Inflammatory macrophage treated with lipopolysaccharide for 4 hours (primary cell): ENCODE data around the gene OR52N1.
A peak's percentile ranks its signal among the peaks of the same experiment; 100 is the strongest.

Source experiments
- DNase-seq: peaks from one replicate; pipeline ENCODE4 v3.0.0-alpha.2; 2020

The OR52N1 gene

DNA sequence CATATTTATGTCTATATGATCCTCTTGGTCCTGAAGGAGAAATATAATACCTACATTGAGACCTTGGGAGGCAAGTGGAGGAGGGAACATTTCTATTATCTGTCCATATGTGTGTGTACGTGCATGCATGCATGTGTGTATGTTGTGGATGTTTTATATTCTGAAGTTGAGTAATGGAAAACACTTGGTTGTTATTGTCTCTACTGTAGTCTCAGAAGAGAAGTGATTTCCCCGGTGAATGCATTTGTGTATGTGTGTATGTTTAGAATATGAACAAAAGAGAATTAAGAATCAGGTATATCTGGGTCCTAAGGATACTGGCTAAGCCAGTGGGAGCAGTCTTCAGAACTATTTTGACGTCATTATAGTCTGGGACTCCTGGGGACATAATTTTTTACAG lies at the start of gene OR52N1:
Gene OR52N1 (minus strand): TSS at position 101 of the 400 bp plus-strand sequence. CDS start 2,449 bp downstream, outside the sequence.
- no peak for DNase-seq

DNA sequence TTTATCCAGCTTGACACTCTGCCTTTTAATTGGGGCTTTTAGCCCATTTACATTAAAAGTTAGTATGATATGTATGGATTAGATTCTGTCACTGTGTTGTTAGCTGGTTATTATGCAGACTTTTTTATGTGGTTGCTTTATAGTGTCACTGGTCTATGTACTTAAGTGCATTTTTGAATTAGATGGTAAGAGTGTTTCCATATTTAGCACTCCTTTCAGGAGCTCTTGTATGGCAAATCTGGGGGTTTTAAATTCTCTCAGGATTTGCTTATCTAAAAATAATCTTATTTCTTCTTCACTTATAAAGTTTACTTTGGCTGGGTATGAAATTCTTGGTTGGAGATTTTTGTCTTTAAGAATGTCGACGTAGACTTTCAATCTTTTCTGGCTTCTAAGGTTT lies 46.6 kb upstream of the OR52N1 start:
- no peak for DNase-seq

DNA sequence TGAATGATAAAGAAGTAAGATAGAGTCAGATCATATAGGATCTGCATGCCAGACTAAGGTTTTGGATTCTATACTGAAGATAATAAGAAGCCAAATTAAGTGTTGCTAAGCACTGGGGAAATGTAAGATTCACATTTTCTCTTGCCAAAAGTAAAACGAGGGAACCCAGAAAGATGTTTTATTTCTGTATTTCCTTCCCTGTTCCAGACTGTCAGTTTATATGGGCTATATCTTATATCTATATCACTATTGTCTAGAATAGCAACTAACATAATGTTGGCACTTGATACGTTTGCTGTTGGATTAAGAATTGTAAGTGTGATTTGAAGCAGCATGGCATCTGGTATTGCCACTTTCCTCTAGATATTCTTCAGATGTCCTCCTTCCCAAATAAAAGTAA lies 42.4 kb upstream of the OR52N1 start:
- no peak for DNase-seq

DNA sequence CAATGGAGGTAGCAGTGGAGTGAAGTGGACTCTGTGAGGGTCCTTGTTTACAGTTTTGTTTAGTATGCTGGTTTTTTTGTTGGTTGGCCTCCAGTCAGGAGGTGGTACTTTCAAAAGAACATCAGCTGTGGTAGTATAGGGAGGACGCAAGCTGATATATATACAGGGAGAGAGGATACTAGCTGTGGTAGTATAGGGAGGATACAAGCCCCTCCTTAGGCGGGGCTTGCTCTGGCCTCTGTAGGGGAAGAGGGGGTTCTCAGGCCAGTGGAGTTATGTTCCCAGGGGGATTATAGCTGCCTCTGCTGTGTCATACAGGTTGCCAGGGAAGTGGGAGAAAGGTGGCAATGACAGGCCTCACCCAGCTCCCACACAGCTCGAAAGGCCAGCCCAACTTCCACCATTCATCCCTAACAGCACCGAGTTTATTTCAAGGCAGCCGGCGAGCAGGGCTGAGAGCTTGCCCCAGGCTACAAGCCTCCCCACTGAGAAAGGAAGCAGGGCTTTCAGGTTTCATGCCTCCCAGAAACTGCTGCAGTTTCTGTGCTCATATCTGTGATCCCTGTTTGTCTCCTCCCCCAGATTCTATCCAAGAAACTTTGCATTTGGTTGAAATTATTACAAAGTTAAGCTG lies 40.2 kb upstream of the OR52N1 start:
- DNase-seq: no peak

DNA sequence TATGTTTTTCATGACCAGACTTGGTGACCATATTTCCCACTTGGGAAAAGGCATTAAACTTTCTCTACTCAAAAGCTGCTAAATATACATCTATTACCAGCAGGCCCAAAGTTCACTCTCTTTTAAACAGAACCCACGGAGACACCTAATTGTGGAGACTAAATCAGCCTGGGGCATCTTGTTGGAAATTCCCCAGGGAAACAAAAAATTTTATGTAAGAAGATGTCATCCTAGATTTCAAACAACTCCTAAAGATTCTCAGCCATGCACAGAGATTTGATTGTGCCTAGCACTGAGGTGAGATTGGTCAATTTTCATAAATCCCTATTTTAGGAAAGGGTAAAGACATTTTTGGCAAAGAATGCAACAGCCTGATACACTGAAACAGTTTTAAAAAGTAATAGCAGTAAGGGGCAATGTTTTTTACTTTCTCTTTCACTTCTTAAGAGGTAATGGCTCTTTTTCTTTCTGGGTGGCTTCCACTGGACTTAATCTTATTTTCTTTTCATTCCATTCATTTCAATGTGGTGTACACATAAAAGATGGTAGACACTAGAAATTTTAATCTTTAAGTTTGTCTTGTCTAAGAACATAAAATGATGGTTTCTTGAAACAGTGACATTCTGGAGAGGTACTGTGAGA lies 27.3 kb upstream of the OR52N1 start:
- DNase-seq: peak; percentile 32

DNA sequence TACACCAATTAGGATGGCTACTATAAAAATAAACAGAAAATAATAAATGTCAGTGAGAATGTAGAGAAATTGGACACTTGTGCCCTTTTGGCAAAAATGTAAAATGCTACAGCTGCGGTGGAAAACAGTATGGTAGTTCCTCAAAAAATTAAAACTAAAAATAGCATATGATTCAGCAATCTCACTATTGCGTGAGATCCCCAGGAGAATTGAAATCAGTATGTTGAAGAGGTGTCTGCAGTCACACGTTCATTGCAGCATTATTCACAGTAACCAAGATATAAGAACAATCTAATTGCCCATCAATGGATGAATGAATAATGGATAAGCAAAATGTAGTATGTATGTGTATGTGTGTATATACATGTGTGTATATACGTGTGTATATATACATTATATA lies 24.5 kb upstream of the OR52N1 start:
- DNase-seq: peak; percentile 82

DNA sequence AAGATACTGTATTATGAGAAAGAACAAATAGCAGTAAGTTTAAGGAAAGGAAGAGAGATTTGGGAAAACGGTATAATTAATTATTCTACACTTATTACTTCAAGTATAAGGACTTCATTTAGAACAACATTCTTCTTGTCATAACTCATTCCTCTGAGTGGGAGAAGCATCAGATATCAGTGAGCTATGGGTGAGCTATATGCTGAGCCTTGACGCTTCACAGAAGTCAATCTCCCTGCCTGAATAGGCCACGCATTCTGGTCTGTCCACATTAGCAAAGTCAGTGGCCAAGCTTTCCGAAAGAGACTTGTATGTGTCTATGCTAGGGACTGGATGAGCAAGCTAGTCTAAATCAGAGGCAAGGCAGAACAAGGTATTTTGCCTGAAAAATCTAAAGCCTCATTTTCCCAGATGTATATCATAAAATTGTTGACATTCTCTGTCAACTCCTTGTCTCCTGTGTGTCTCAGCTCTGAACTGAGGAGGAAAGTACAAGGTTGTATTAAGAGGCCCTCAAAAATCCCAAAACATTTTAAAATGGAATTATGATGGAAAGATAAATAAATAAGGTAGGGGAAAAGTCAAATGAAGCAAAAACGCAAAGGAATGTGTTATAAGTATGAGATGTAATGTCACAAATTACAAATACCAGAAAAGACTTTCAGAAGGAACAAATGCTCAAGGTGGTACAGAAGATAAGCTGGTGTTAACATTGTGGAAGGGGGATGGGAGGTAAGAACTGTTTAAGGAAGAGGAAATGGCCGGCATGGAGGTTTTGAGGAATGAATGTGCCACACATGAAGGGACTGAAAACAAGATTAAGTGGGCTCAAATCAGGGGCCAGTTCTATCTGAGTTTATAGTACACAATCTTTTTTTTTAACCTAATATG lies 19.1 kb upstream of the OR52N1 start:
- no peak for DNase-seq

DNA sequence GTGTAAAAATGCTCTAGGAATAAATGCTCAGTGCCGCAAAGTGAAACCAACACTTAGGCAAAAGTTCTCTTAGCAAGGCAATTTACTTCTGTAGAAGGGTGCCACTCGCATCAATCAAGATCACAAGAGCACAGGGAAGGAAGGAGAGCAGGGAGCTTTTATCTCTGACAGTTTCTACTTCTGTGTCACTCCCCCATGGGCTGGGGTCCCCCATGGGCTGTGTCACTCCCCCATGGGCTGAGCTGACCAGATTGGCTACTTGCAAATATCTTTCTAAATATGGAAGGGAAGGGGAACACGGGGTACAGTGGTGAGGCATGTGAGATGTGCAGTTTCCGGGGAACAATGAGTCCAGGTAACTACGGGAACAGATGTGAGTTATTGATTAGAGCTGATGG lies 18.1 kb upstream of the OR52N1 start:
- DNase-seq: peak; percentile 29

DNA sequence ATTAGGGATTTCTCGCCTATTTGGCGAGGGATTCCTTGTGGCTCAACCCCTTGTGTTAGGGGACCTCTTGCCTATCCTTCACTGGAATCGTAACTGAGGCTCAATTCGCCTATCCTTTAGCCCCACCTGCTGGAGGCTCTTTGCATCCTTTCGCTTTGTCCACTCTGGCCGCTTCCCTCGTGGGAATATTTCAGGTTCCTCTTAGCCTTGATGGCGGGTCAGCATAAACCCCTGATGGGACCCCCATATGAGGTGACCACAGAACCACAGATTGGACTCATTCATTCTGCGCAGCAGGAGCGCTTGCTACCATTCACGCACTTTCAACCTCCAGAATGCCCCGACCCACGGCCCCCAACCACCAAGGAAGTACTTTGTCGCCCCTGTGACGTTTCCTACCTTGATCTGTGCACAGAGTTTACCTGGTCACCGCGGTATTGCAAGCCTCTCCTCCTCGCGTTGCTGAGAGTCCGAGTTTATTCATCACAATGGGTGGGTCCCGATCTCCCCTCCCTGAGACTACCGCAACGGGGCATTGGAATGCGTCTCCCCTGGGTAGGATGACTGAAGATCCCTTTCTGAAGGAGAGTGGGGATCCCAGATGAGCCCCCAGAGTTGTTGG lies 17.5 kb upstream of the OR52N1 start, which contains the start of gene OR52N2:
Gene OR52N2 (plus strand): TSS at position 425 of the 622 bp plus-strand sequence. CDS start 11,412 bp downstream, outside the sequence.
- DNase-seq: peak; percentile 76

DNA sequence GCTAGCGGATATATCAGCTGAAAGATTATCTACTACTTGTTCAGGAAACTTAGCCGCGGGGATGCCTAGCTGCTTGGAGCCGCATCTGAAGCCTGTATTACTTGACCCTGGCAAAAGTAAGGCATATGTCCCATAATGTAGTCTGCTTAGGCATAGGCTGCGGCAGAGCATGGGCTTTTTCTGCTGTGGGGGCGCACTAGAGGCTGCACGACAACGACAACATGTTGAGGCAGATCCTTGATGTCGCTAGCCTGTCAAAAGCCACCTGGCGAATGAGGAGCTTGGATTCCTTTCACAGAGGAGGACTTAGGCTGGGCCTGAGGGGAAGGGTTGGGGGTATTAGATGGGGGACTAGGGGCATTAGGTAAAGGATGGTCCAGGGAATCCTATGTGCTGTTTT lies 16.5 kb upstream of the OR52N1 start:
- no peak for DNase-seq

DNA sequence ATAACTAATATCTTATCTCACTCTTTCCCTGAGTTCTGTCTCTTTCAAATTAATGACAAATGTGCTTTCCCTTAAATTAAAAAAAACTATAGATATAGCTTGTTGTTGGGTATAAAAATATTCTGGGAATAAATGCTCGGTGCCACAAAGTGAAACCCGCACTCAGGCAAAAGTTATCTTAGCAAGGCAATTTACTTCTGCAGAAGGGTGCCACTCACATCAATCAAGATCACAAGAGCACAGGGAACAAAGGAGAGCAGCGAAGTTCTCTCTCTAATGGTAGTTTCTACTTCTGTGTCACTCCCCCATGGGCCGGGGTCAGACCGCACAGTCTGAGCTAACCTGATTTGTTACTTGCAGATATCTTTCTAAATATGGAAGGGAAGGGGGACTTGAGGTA lies 12.9 kb upstream of the OR52N1 start:
- no peak for DNase-seq

DNA sequence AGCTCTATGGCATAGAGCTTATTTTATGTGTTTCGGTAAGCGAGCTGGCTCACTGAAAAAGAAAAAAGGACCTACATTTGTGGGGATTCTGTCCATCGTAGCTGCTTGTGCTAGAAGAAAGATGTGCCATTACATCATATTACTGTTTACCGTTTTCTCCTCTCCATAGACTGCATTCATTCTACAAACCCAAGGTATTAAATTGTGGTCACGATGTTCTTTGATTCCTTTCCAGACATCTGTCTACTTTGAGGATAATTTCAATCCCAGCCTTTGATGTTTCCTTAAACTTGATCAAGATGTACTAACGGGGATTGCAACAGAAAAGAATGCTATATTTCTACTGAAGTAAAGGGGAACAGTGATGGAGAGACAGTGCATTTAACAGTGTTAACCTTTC lies 5.5 kb upstream of the OR52N1 start:
- DNase-seq: no peak

DNA sequence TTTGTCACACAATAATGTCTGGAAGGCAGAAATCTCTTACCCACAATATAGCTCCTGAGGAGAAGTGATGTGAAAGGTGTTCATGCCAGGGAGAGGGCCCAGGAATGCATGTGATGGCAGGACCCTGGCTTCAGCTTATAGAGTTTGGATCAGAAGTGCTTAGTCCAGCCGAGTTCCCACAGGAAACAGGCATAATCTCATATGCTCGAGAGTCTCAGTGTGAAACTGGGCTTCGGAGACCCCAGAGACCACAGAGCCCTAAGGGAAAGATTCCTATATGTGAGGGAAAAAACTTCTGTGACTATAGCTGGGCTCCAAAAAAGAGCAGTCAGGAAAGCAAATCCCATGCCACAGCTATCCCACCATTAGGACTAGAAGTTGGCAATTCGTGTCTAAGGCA lies 7.8 kb downstream of the OR52N1 start, which contains the start of gene OR52N5:
Gene OR52N5 (minus strand): TSS at position 101 of the 400 bp plus-strand sequence. CDS start 4,721 bp downstream, outside the sequence.
- no peak for DNase-seq

DNA sequence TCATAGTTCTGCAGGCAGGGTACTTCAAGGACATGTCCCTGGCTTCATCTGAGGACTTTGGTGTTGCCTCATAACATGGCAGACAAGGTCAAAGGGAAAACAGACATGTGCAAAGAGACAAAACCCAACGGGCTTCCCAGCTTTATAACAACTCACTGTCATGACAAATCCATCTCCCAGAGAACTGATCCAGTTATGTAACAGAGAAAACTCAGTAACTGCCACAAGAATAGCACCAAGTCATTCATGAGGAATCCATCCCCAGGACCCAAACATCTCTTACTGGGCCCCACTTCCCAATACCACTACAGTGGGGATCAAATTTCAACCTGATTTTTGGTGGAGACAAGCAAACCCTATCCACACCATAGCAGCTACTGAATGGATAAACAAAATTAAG lies 24.0 kb downstream of the OR52N1 start:
- no peak for DNase-seq

DNA sequence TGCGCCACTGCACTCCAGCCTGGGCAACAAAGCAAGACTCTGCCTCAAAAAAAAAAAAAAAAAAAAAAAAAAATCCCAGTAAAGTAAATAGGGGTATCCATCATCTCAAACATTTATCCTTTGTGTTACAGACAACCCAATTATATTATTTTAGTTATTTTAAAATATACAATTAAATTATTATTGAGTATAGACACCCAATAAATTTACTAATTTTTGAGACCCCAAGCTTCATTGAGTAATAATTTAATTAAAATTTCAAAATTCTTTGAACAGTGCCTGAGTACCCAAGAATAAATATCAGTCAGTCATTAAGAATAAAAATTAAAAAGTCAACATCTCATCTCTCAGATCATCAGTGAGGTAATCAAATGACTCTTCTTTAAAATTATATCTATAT lies 37.1 kb downstream of the OR52N1 start, which contains the start of gene OR52N4:
Gene OR52N4 (plus strand): TSS at position 301 of the 400 bp plus-strand sequence. CDS start 498 bp downstream, outside the sequence.
- no peak for DNase-seq

DNA sequence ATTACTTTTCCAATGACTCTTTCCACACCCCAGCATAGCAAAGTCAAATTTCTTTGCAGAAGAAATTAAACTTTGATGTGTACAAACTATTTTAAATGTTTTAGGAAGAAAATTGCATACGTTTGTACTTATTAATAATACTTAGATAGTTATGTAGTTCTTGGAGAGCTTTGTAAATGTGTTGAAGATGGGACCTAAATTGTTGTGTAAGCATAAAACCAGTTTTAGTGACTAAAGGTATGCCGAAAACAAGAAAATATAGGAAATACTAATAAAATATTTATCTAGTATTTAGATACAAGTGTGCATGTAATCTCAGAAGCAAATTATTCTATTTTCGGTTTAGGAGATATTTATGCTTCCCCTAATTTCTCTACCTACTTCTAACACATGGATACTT lies 41.2 kb downstream of the OR52N1 start:
- no peak for DNase-seq

DNA sequence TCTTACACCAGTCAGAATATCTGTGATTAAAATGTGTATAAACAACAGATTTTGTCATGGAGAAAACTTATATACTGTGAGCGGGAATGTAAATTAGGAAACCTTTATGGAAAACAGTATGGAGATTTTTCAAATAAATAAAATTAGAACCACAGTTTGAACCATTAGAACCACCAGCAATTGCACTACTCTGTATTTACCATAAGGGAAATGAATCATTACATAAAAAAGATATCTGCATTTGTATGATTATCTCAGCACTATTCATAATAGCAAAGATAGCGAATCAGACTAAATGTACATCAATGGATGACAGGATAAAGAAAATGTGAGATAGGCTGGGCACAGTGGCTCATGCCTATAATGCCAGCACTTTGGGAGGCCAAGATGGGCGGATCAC lies 44.5 kb downstream of the OR52N1 start:
- DNase-seq: no peak

DNA sequence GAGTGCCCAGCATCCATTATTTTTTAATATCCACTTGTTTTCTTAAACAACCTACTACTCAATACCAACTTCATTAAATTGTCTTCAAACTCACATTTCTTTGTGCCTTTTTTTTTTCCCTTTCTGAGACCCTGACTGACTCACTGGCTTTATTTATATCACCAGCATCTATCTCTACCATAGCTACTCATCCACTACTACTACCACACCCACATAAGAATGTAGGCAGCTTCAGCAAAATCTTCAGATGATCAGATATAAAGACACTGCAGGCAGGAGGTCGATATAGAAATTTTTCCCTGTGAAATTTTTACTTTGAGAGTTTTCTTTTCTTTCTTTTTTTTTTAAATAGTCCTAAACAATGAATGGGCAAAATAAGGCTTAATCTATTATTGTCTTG lies 52.6 kb downstream of the OR52N1 start:
- DNase-seq: no peak

DNA sequence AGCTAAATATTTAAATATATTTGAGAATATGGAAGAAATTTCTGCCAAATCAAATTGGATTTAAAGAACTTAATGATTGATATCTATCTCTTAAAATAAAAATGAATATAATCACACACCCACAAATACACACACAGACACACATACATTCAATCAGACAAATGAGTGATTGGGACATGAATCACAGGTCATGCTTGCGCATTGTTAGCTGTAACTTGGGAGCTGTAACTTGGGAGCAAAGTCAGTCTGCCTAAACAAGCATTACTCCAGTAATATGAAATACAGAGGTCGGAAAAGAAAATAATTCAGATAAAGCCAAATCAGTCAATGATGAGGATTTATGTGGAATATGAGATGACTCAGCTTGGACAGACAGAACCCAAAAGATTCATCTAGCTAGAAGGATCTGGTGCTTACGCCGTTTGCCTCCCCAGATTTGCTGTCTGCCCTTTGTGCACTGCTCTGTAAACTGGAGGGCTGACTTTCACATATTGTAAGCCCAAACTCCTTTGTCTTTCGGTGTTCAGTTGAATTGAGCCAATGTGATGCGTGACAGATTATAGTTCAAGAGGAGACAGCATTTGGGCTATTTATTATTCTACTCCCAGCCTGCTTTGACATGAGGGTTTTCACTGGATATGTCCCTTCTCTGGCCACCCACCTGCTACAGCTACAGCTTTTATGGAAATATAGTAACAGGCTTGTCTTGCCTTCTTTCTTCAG lies 53.2 kb downstream of the OR52N1 start:
- no peak for DNase-seq

DNA sequence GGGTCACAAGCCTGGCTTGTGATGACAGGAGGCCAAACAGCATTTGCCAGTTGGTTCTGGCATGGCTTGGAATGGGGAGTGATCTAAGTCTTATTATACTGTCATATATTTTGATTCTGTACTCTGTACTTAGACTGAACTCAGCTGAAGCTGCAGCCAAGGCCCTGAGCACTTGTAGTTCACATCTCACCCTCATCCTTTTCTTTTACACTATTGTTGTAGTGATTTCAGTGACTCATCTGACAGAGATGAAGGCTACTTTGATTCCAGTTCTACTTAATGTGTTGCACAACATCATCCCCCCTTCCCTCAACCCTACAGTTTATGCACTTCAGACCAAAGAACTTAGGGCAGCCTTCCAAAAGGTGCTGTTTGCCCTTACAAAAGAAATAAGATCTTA lies 54.0 kb downstream of the OR52N1 start:
- DNase-seq: no peak
